CD4-positive, alpha-beta T cell treated with Interleukin-21 for 1 hour (primary cell): Measurements from ENCODE around the gene BPTF.
A peak's percentile ranks its signal among the peaks of the same experiment; 100 is the strongest.
"Not testable (repeated sequence)": the region's sequence is repeated elsewhere in the genome, so short reads cannot be mapped to it uniquely, and the experiment has no call there.

ENCODE experiments used
- DNase-seq: peaks from one replicate; pipeline ENCODE4 v3.0.0-alpha.2; 2020

Gene BPTF

DNA sequence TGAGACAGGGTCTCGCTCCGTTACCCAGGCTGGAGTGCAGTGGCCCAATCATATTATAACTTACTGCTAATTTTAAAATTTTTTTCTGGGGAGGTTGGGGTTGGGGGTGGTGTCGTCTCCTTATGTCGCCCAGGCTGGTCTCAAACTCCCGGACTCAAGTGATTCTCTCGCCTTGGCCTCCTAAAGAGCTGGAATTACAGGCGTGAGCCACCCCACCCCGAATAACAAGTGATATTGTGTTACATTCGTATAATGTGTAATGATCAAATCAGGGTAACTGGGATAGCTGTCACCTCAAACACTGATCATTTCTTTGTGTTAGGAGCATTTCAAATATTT is 194.0 kb downstream of the BPTF start:
- no peak for DNase-seq

GRCh38 chr17:68019675-68020408 is 194.5 kb downstream of the BPTF start:
- peak; percentile 98 for DNase-seq

DNA sequence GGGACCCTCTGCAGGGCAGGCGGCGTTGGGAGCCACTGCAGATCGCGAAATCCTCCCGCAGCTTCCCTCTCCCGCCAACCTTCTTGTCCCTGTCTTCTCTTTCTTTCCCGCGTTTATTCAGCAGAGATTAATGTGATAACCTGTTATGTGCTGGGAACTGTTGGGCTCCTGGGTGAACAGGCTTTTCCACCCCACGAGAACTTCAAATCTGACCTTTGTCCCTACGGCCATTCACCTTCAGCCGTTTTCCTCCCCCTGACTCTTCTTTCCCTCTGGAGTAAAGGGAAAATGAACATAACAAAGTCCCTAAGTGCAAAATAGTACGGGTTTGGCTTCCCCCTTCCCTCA is 195.1 kb downstream of the BPTF start:
- no peak for DNase-seq

DNA sequence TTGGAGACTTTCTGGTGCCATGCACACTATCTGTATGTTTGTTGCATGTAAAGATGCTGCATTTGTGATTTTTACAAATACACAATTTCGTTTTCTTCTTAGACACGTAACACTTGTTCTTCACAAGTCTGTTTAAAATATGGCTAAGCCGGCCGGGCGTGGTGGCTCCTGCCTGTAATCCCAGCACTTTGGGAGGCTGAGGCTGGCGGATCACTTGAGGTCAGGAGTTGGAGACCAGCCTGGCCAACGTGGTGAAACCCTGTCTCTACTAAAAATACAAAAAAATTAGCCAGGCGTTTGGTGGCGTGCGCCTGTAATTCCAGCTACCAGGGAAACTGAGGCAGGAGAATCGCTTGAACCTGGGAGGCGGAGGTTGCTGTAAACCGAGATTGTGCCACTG is 195.5 kb downstream of the BPTF start:
- DNase-seq: not testable (repeated sequence)

- DNase-seq: no peak
Observed at GRCh38 chr17:68021963-68022362, 196.7 kb downstream of the BPTF start.

DNA sequence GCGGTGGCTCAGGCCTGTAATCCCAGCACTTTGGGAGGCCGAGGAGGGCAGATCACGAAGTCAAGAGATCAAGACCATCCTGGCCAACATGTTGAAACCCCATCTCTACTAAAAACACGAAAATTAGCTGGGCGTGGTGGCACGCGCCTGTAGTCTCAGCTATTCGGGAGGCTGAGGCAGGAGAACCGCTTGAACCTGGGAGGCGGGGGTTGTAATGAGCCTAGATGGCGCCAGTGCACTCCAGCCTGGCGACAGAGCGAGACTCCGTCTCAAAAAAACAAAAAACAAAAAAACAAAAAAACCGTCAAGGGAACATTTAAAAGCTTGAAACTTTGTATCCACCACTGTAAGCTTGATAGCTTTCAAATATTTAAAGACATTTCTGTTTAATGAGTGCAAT is 197.2 kb downstream of the BPTF start:
- DNase-seq: not testable (repeated sequence)

DNA sequence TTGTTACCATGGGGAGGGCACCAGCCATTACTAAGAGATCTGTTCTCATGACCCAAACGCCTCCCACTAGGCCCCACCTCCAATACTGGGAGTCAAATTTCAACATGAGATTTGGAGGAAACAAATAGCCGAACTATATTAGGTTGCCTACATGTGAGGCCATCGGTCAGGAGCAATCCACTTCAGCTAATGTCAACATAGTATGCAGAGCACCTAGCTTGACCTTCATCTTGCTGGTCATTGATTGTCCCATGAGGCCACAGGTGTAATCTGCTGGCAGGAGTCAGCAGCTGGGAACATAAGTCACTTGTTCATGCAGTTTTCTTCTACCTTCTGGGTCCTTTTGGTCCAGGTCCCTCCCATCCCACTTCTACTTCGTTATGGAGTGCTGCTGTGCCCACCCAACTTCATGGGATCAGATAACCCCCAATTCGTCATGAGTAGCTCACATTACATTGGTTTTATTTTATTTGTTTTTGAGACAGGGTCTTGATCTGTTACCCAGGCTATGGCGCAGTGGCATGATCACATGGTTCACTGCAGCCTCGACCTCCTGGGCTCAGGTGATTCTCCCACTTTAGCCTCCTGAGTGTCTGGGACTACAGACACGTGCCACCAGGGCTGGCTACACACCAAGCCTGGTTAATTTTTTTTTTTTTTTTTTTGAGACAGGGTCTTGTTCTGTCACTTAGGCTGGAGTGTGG is 204.4 kb downstream of the BPTF start:
- no peak for DNase-seq
